Body of pancreas (tissue), 4 donors: ENCODE measurements around the gene LARP4B. TPM values are rescaled to one million over a fixed set of nuclear protein-coding genes. Genes with fewer than 3 reads are reported as not detected.

ENCODE experiments used
- ATAC-seq: fragments of 150-250 bp; one replicate; pipeline ENCODE4 v1.9.1; 2016
- DNase-seq, 4 donors: peaks; one replicate each; pipeline ENCODE4 v3.0.0-alpha.2; 2019
- H3K27ac ChIP-seq, 4 donors: fragments of 200-600 bp; sonication (generic); 1 replicate in 3 of 4; 2 replicates in 1 of 4; pipeline versions ENCODE4 v1.5.1 to v1.6.1; 2016 to 2019; ENCODE audit warnings: mild to moderate bottlenecking in 1 of 4, mixed read lengths in 1 of 4, moderate library complexity in 1 of 4
- H3K27me3 ChIP-seq, 2 donors: fragments of 200-600 bp; sonication (generic); one replicate each; pipeline ENCODE4 v1.6.0; 2016; ENCODE audit warnings: mild to moderate bottlenecking in 1 of 2
- H3K36me3 ChIP-seq, 2 donors: fragments of 200-600 bp; sonication (generic); replicated peaks in 1 of 2; 2 replicates each; pipeline ENCODE4 v1.5.1; 2016; ENCODE audit warnings: low read depth in 2 of 2; ENCODE audit not compliant: insufficient read depth in 1 of 2
- H3K4me1 ChIP-seq: fragments of 200-600 bp; sonication (generic); one replicate; pipeline ENCODE4 v1.6.0; 2016
- H3K4me3 ChIP-seq, 2 donors: fragments of 200-600 bp; sonication (generic); 1 replicate in 1 of 2; 2 replicates in 1 of 2; pipeline ENCODE4 v1.5.1; 2016 to 2019
- H3K9me3 ChIP-seq, 3 donors: fragments of 200-600 bp; sonication (generic); 1 replicate in 2 of 3; 2 replicates in 1 of 3; pipeline ENCODE4 v1.5.1; 2016
- POLR2A ChIP-seq, 3 donors: fragments of 450-650 bp; IDR thresholded peaks; one replicate each; pipeline ENCODE4 v1.6.1; 2016; ENCODE audit warnings: antibody characterized with exemption in 3 of 3, mild to moderate bottlenecking in 2 of 3
- WGBS, 2 donors: methylation state at CpG; one replicate each; pipeline ENCODE4 v1.1.5; 2017; 5-methylcytosine and 5-hydroxymethylcytosine counted together
- intact Hi-C: fragments of 100-400 bp; cut with DNase I; formaldehyde crosslinking; loops from one replicate; pipeline ENCODE4 v1.15.1; 2023
- total RNA-seq, 2 donors: library from RNA; depleted of rRNA; stranded (reverse); fragments of >200 nt; gene quantifications; one replicate each; pipeline ENCODE4 v1.1.0, GENCODE V29; 2016
- TF ChIP-seq, protein P1 (sequence below), 7 experiments: fragments of 450-650 bp in 4 of 7; fragments of 200-600 bp in 3 of 7; sonication (generic) in 3 of 7; IDR thresholded peaks; one replicate each; pipeline ENCODE4 v1.5.1; 2016 to 2019; ENCODE audit warnings: antibody characterized with exemption in 7 of 7

Gene LARP4B
- total RNA-seq, 2 donors from 2014 or later, result 41.0 to 61.6 TPM

DNA sequence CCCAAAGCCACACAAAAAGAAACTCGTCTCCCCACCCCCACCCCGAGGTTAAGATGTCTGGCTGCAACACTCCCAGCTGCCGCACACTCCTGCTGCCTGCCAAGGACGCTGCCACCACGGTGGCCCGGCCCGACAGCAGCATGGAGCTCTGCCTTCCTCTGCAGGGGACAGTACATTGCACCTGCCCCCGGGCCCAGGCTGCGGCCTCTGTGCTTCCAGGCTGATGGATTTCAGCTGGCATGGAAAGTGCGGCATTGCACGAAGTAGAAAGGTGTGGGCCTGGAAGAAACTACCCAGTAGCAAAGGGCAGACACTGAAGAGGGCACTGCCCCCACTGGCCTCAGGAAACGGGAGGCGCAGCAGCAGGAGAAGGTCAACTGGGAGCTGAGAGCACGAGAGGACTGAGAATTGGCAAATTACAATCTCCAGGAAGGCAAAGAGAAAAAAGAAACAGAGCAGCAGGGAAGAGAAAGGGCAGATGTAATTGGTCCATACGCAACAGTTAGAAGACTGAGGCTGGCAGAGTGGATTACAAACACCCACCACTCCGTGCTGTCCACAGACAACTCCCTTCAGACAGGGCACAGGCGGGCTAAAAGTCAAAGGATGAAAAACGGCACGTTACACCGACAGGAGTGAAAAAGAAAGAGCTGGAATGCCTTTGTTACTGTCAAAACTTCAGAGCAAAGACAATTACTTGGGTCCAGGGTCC lies 124.9 kb downstream of the LARP4B start:
- TF ChIP-seq, protein P1, sequence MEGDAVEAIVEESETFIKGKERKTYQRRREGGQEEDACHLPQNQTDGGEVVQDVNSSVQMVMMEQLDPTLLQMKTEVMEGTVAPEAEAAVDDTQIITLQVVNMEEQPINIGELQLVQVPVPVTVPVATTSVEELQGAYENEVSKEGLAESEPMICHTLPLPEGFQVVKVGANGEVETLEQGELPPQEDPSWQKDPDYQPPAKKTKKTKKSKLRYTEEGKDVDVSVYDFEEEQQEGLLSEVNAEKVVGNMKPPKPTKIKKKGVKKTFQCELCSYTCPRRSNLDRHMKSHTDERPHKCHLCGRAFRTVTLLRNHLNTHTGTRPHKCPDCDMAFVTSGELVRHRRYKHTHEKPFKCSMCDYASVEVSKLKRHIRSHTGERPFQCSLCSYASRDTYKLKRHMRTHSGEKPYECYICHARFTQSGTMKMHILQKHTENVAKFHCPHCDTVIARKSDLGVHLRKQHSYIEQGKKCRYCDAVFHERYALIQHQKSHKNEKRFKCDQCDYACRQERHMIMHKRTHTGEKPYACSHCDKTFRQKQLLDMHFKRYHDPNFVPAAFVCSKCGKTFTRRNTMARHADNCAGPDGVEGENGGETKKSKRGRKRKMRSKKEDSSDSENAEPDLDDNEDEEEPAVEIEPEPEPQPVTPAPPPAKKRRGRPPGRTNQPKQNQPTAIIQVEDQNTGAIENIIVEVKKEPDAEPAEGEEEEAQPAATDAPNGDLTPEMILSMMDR (IDR thresholded peaks at IDR 0.05), result no peak
- TF ChIP-seq POLR2A (IDR thresholded peaks at IDR 0.05), result no peak
- DNase-seq (no peak), ATAC-seq (no peak)
- Histone ChIP-seq H3K4me3 (no peak overlapping the region), H3K4me1 (no peaks in the 10 kb centered on the region), H3K27me3 (no peaks in the 10 kb centered on the region), H3K27ac (no peak overlapping the region), H3K36me3 (peaks cover 0 to 15% of the 10 kb centered on the region in 2 donors), H3K9me3 (no peaks in the 10 kb centered on the region)
- WGBS, 2 donors, result 72 to 86% methylated on average over 15 to 20 of the region's 20 CpGs
- intact Hi-C loops, result no loop called here

DNA sequence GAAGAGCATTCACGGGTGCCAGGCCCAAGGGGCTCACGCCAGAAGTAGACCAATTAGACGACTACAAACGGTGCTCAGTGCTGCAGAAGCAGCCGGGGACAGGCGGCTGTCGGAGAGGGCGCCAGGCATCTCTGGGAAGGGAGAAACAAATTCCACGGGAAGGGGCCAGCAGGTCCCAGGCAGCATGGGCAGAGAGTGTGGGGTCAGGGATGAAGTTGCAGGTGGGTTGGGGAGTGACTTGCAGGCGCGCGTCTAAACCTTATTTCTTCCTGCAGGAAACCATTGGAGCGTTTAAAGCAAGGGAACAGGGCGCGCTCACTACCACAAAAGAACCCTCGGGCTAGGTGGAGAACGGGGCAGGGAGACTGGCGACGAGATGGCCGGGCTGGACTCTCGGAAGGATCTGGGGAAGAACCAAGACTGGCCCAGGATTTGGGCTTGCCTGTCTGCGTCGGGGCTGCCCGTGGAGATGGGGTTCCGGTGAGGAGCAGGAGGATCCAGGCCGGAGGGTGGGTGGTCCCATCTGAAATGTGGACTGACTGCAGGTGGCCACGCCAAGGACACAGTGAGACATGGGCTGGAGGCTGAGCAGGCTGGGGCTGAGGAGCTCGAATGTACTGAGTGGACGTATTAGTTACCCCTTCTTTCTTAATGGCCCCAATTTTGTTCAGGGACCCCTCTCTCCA lies 125.7 kb downstream of the LARP4B start:
- ATAC-seq, result no peak
- intact Hi-C loops, result no loop called here
- Histone ChIP-seq H3K36me3 (peaks cover 0 to 12% of the 10 kb centered on the region in 2 donors), H3K4me3 (no peak overlapping the region), H3K9me3 (no peaks in the 10 kb centered on the region), H3K27ac (no peak overlapping the region), H3K4me1 (no peaks in the 10 kb centered on the region), H3K27me3 (no peaks in the 10 kb centered on the region)
- no peak for DNase-seq
- 91 to 92% methylated on average over 28 to 29 of the region's 29 CpGs for WGBS, 2 donors
- TF ChIP-seq, protein P1 (IDR thresholded peaks at IDR 0.05), result no peak
- TF ChIP-seq POLR2A (IDR thresholded peaks at IDR 0.05), result no peak

DNA sequence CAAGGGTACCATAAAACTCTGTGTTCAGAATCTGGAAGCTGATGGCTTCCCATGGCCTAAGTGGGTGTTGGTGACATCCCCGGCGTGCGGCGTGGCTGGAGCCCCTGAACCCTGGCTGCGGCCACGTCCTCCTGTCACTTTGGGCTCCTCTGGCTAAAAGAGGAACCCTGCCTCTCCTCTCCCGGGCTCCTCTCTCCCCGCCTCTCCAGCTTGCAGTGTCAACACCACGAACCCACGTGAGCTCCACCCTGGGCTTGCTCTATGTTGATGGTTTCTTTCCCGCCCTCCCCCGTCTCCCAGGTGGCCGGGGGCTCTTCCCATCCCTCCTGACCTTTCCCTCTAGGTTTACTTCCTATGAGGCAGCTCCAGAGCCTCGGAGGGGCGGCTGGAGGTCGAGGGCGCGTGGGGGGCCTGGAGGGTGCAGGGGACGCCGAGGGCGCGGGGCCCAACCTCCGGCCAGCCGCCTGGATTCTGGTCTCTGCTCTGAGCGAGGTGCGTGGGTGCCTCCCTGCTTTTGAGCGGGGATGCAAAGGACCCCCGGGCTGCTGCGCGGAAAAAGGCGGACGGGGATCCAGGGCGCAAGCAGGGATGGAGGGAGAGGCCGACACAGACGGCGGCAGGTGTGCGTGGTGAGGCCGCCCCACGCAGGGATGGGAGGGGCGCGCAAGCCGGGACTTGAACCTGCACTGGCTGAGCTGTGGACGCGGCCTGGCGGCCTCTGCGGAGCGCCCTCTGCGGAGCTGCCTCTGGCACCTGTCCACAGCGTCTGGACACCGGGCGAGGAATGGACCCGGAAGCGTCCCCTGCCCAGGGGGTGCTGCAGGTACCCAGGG lies 126.5 kb downstream of the LARP4B start:
- no peak for ATAC-seq
- no peaks in the 10 kb centered on the region for H3K4me1 ChIP-seq
- peaks cover 0 to 12% of the 10 kb centered on the region in 2 donors for H3K36me3 ChIP-seq
- TF ChIP-seq, protein P1 (IDR thresholded peaks at IDR 0.05), result no peak
- TF ChIP-seq POLR2A (IDR thresholded peaks at IDR 0.05), result no peak
- WGBS, 2 donors, result 86% methylated on average over 47 to 51 of the region's 53 CpGs
- H3K9me3 ChIP-seq, result no peaks in the 10 kb centered on the region
- no peak overlapping the region for H3K4me3 ChIP-seq
- intact Hi-C loops, result no loop called here
- DNase-seq, result no peak
- H3K27me3 ChIP-seq, result no peaks in the 10 kb centered on the region
- H3K27ac ChIP-seq, result no peak overlapping the region

DNA sequence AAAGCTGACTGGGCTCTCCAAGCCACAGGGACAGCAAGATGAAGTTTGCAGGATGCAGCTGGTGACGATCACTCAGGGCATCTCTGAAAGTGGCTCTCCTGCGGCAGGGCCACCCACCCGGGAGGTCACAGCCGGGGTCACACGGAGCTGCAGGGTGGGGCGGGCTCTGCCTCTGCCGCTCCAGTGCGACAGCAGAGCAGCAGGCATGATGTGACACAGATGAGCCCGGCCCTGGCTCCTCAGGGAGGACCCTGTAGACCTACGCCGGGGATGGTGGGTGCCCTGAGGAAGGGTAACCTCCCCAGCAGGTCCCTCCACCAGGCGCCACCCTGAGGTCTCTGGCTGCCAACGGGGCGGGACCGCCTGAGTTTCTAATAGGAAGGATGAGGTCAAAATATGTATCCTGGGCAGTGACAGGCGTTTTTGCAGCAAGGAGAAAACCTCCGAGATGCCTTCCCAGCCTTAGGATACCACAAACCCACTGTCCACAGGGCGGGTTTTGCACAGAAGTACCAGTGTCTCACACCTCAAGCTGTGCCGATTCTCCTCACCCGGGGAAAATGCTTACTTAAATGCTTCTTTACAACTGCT lies 127.2 kb downstream of the LARP4B start:
- DNase-seq (no peak), ATAC-seq (no peak)
- H3K27ac ChIP-seq, result no peak overlapping the region
- 68 to 71% methylated on average over 6 to 20 of the region's 20 CpGs for WGBS, 2 donors
- intact Hi-C loops, result no loop called here
- no peak for TF ChIP-seq POLR2A (IDR thresholded peaks at IDR 0.05)
- TF ChIP-seq, protein P1 (IDR thresholded peaks at IDR 0.05), result no peak
- no peaks in the 10 kb centered on the region for H3K27me3 ChIP-seq
- H3K9me3 ChIP-seq, result no peaks in the 10 kb centered on the region
- peaks cover 0 to 12% of the 10 kb centered on the region in 2 donors for H3K36me3 ChIP-seq
- H3K4me1 ChIP-seq, result no peaks in the 10 kb centered on the region
- H3K4me3 ChIP-seq, result no peak overlapping the region
